Dendritic cell treated with granulocyte-macrophage colony-stimulating factor and Interleukin-4, amounts not matched to agents 40 ng/mL and 50 ng/mL, for 4 days (primary cell): ENCODE data around the gene OPN1SW.

Experiments
- H3K27ac Mint-ChIP-seq: one replicate; pipeline ENCODE4 v1.8.0; 2022; ENCODE audit warnings: mild to moderate bottlenecking, mixed read lengths
- H3K27me3 Mint-ChIP-seq: one replicate; pipeline ENCODE4 v1.8.0; 2022; ENCODE audit warnings: mild to moderate bottlenecking, mixed read lengths
- H3K36me3 Mint-ChIP-seq: one replicate; pipeline ENCODE4 v1.8.0; 2022; ENCODE audit warnings: low read depth, mixed read lengths
- H3K4me1 Mint-ChIP-seq: one replicate; pipeline ENCODE4 v1.8.0; 2022; ENCODE audit warnings: low read depth, mixed read lengths
- H3K4me3 Mint-ChIP-seq: one replicate; pipeline ENCODE4 v1.8.0; 2022; ENCODE audit warnings: mild to moderate bottlenecking, moderate library complexity, mixed read lengths
- H3K9me3 Mint-ChIP-seq: one replicate; pipeline ENCODE4 v1.8.0; 2022; ENCODE audit warnings: mixed read lengths
- intact Hi-C: fragments of 100-400 bp; cut with micrococcal nuclease; formaldehyde crosslinking; loops from one replicate; pipeline ENCODE4 v1.15.0; 2022

Gene OPN1SW

DNA sequence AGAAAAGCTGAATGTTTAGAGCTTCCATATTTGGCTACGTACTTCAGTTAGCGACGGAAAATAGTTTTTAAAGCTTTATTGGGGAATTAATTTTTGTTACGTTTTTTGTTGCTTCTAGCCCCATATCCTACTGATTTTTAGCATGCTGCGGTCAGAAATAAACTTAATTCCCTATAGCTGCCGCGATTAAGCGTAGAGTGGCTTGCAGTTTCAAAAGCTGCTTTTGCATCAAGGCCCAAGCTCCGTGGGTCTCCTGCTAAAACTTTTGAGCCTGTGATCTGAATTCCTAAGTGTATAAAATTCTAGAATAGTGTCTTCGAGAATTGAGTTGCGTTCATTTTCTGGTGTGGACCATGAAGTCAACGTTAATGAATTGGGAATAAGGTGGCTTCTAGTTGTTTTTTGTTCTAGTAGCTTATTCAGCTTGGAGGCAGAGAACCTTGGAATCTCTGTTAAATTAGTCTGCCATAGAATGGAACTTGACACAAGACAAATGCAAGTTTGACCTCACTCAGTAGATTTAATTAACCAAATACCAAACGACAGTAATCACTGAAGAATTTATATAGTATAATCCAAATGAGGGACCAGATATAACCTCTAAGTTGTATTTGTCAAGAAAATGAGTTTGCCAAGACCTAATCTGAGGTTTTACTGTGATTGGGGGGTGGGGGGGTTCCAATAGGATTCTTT, 35.5 kb downstream of the OPN1SW start:
- Mint-ChIP-seq H3K4me1 (peaks cover 46% of the 10 kb centered on the region), H3K27ac (peak overlapping the region; percentile 96), H3K9me3 (no peaks in the 10 kb centered on the region), H3K4me3 (peak overlapping the region; percentile 96), H3K27me3 (no peaks in the 10 kb centered on the region), H3K36me3 (peaks cover 26% of the 10 kb centered on the region)
- intact Hi-C loops = no loop called here

DNA sequence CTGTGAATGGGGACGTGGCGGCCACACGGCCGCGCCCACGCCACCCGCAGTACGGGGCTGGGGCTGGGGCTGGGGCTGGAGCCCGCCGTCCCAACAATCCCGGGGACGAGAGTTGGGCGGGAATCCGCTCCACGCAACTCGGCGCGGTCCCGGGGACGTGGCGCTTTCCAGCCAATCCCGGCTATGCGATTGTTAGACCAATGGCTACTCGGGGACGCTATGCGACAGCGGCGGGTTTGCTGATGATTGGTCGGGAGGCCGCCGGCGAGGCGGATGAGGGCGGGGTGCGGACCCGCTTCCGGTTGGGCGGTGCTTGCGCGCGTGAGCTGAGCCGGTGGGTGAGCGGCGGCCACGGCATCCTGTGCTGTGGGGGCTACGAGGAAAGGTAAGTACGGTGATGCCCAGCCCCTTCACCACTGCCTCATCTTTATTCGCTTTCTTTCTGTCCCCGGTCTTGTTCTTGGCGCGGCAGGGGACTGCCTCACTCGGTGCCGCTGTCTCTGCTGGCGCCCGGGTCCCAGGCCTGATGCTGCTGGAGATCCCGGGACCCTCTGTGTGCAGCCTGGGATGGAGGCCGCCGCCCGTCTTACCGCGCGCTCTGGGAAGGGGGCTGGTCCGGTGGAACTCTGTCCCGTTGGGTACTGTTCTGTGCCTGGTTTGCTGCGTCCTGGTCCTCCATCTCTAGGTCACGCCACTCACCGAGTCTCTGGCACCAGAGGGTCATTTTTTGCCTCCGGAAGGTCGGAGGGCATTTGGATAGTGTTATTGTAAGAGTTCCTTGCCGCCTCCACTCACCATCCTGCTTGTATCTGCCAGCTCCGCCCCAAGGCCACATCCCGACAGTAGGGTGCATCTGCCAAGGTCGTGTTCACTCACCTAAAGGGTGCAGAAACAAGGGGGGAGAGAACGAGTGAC, 36.3 kb downstream of the OPN1SW start, which contains the start of gene CALU:
TSS of gene CALU (plus strand) at position 312 of the 915 bp plus-strand sequence. CDS start 9,225 bp downstream, outside the sequence.
- peaks cover 41% of the 10 kb centered on the region for H3K4me1 Mint-ChIP-seq
- peak within 1 kb of the TSS; percentile 96 for H3K27ac Mint-ChIP-seq
- H3K36me3 Mint-ChIP-seq = peaks cover 28% of the 10 kb centered on the region
- H3K27me3 Mint-ChIP-seq = no peaks in the 10 kb centered on the region
- H3K4me3 Mint-ChIP-seq = peak within 1 kb of the TSS; percentile 96
- intact Hi-C loops = no loop called here
- H3K9me3 Mint-ChIP-seq = no peaks in the 10 kb centered on the region

DNA sequence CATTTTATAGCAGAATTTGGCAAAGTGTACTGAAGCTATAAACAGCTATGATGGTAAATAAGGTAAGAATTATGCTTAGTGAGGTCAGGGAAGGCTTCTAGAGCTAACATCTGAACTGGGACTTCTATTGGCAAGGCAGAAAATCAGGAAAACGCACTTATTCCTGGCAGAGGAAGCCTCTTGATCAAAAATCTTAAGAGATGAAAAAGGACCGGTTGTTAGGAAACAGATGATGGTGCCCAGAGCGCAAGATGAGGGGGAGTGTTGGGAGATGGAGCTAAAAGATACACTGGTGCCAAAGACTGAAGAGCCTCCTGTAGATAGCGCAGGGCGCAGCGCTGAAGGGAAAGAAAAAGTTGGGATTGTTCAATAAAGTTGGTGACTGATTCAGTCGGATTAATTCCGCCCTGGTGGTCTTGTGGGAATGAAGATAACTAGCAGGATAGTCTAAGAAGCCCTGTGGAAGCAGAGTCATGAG, 37.0 kb downstream of the OPN1SW start:
- Mint-ChIP-seq H3K4me1 (peaks cover 34% of the 10 kb centered on the region), H3K27me3 (no peaks in the 10 kb centered on the region), H3K36me3 (peaks cover 25% of the 10 kb centered on the region), H3K4me3 (peak overlapping the region; percentile 96), H3K27ac (peak overlapping the region; percentile 96), H3K9me3 (no peaks in the 10 kb centered on the region)
- intact Hi-C loops = no loop called here

DNA sequence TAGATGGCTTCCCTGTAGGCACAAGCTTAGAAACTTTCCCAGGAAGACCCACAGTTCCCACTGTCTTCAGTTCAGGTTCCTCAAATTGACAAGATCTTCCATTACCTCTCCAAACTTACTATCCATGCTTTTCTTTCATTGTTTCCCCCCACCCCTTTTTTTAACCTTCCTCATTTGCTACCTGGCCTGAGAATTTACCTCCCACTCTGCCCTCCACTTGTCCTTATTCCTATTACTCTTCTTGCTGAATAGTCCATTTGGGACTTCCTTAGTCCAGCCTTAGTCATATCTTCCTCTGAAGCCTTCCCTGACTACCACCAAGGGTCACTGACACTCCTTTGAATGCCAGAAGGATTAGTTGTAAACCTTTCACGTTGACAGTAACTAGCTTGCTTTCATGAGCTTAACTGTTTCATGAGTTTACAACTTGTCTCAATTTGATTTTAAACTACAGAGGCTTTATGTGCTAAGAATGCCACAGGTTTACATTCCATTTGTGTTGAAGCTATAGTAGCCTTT, 37.7 kb downstream of the OPN1SW start:
- Mint-ChIP-seq H3K27ac (peak overlapping the region; percentile 96), H3K9me3 (no peaks in the 10 kb centered on the region), H3K4me1 (peaks cover 30% of the 10 kb centered on the region), H3K36me3 (peaks cover 21% of the 10 kb centered on the region), H3K27me3 (no peaks in the 10 kb centered on the region), H3K4me3 (no peak overlapping the region)
- intact Hi-C loops = no loop called here

DNA sequence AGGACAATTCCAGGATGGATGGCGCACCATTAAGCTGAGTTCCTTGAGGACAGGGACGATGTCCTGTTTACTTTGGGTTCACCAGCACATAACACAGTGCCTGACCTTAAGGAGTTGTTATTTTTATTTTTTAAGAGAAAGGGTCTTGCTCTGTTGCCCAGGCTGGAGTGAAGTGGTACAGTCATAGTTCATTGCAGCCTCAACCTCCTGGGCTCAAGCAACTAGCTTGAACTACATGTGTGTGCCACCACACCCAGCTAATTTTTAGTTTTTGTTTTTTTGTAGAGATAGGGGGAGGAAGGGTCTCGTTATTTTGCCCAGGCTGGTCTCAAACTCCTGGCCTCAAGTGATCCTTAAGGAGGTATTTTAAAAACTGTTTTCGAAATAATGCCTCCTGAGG, 38.2 kb downstream of the OPN1SW start:
- Mint-ChIP-seq H3K27ac (peak overlapping the region; percentile 96), H3K4me1 (peaks cover 28% of the 10 kb centered on the region), H3K4me3 (no peak overlapping the region), H3K27me3 (no peaks in the 10 kb centered on the region), H3K36me3 (peaks cover 21% of the 10 kb centered on the region), H3K9me3 (no peaks in the 10 kb centered on the region)
- intact Hi-C loops = no loop called here

DNA sequence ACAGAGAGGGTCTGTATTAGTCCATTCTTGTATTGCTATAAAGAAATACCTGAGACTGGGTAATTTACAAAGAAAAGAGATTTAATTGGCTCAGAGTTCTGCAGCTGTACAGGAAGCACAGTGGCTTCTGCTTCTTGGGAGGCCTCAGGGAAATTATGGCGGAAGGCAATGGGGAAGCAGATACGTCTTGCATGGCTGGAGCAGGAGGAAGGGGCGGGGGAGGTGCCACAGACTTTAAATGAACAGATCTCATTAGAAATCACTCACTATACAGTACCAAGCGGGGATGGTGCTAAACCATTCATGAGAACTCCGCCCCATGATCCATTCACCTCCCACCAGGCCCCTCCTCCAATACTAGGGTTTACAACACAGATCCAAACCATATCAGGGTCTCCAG, 40.2 kb downstream of the OPN1SW start:
- peaks cover 18% of the 10 kb centered on the region for H3K4me1 Mint-ChIP-seq
- no peak overlapping the region for H3K27ac Mint-ChIP-seq
- H3K36me3 Mint-ChIP-seq = peaks cover 17% of the 10 kb centered on the region
- intact Hi-C loops = no loop called here
- H3K27me3 Mint-ChIP-seq = peaks cover 2% of the 10 kb centered on the region
- no peaks in the 10 kb centered on the region for H3K9me3 Mint-ChIP-seq
- H3K4me3 Mint-ChIP-seq = no peak overlapping the region

DNA sequence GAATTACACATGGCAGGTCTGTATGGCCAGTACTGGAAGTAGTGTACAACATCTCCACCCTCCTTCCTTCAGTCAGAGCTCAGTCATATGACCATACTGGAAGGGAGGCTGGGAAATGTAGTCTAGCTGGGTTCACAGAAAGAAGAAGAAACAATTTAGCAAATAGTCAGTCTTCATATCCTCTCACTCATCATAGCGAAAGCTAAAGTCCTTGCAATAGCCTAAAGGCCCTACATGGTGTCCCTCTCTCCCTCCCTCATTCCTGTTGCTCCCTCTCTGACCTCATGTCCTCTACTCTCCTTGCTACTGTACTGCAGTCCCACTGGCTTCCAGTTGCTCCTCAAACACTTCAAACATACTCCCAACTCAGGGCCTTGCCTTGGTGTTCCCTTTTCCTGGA, 40.7 kb downstream of the OPN1SW start:
- Mint-ChIP-seq H3K9me3 (no peaks in the 10 kb centered on the region), H3K4me3 (no peak overlapping the region), H3K27ac (no peak overlapping the region), H3K4me1 (peaks cover 18% of the 10 kb centered on the region), H3K27me3 (peaks cover 2% of the 10 kb centered on the region), H3K36me3 (peaks cover 16% of the 10 kb centered on the region)
- intact Hi-C loops = no loop called here

DNA sequence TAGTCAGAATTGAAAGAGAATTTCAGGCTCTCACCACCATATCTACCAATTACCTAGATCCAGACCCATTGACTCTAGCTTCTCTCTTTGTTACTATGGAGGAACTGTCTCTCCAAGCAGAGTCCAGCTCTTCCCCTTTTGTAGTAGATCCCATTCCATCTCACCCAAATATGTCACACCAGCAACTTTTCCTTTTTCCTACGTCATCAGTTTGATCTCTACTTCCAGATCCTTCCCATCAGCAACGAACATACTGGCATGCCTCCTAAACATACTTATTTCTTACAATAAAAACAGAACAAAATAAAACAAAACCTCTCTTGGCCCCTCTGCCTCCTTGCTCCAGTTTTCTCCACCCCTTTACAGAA, 42.3 kb downstream of the OPN1SW start:
- no peak overlapping the region for H3K27ac Mint-ChIP-seq
- H3K4me1 Mint-ChIP-seq = peaks cover 11% of the 10 kb centered on the region
- intact Hi-C loops = no loop called here
- H3K4me3 Mint-ChIP-seq = no peak overlapping the region
- no peaks in the 10 kb centered on the region for H3K9me3 Mint-ChIP-seq
- peaks cover 5% of the 10 kb centered on the region for H3K36me3 Mint-ChIP-seq
- H3K27me3 Mint-ChIP-seq = peaks cover 2% of the 10 kb centered on the region

DNA sequence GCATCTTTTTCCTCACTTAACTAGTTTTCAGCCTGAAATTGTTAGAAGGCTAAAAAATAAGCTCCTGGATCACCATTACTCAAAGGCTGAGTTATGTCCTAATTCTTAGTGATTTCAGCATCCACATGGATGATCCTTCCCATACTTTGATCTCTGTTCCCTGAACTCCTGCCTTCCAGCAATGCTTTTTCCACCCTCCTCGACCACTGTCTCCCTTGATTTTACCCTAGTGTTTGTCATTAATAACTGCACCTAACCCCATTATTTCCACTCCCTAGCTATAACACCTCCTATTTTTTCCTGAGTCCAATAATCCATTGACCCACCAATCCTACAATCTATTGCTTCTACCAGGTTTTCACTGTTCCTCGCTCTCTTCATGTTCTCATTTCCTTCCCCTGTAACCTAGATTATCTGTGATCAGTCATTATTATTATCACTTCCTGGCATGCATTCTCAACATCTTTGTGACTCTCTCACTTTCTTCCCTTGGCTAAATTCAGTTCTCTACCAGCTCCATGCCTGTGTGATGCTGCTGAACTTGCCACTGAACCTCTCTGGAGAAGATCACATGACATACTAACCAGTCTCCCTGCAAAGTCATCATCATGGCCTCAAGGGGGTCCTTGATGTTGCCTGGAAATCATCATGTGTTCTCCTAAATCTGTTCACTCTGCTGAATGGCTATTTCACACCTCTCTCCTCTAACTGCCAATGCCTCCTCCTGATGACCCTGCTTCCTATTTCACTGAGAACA, 42.9 kb downstream of the OPN1SW start:
- H3K27ac Mint-ChIP-seq = no peak overlapping the region
- no peak overlapping the region for H3K4me3 Mint-ChIP-seq
- intact Hi-C loops = no loop called here
- peaks cover 6% of the 10 kb centered on the region for H3K4me1 Mint-ChIP-seq
- H3K36me3 Mint-ChIP-seq = peaks cover 5% of the 10 kb centered on the region
- H3K9me3 Mint-ChIP-seq = no peaks in the 10 kb centered on the region
- H3K27me3 Mint-ChIP-seq = peaks cover 2% of the 10 kb centered on the region

DNA sequence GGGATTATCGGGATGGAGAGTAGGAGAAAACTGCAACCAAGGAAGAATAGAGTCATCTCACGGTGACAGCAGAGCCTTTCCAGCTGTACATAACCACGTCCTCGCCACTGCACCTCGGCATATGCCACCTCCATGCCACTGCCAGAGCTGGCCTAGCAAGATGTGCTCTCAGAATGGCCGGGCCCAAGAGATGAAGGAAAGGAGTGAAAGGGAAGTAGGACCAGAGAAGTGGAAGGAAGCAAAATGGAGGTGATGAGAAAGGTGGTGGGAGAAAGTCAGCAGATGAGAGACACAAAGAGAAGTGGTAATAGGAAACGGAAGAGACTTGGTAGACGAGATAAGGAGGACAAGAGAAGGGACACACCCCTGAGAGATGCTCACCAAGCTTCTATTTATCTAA, 44.4 kb downstream of the OPN1SW start:
- no peak overlapping the region for H3K4me3 Mint-ChIP-seq
- no peak overlapping the region for H3K27ac Mint-ChIP-seq
- H3K4me1 Mint-ChIP-seq = peaks cover 5% of the 10 kb centered on the region
- H3K36me3 Mint-ChIP-seq = peaks cover 5% of the 10 kb centered on the region
- intact Hi-C loops = no loop called here
- H3K9me3 Mint-ChIP-seq = no peaks in the 10 kb centered on the region
- peaks cover 16% of the 10 kb centered on the region for H3K27me3 Mint-ChIP-seq

DNA sequence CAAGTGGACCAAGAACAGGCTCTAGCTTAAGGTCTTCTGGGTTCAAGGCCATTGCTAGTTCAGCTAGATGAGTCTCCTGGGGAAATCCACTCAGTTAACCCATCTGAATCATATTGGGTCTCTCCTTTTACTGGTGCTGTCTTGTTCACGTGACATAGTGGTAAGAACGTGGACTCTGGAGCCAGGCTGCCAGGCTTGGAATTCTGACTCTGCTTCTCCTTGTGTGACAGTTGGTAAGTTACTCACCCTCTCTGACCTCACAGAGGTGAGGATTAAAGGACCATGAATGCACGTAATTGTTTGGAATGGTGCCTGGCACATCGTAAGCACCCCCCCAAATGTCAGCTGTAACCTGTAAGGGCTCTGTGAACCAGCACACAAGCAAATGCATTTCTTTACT, 46.1 kb downstream of the OPN1SW start:
- Mint-ChIP-seq H3K36me3 (no peaks in the 10 kb centered on the region), H3K9me3 (no peaks in the 10 kb centered on the region), H3K4me3 (no peak overlapping the region), H3K27ac (no peak overlapping the region), H3K27me3 (peaks cover 24% of the 10 kb centered on the region), H3K4me1 (peaks cover 11% of the 10 kb centered on the region)
- intact Hi-C loops = no loop called here

DNA sequence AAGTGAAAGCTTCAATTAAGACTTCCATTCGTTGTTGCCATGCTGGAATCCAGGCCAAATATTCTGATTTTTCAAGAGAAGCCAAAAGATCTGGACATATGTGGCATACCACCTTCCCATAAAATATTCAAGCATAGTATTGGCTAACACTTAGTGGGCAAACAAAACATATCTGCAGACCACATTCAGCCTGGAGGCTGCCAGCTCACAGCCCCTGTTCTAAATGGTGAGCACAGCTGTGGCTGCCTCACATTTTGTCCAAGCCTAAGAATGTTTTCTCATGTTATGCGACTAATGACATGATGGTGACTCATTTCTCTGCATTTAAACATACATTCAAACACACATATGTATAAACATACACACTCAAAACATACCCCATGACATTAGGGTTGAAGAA, 47.0 kb downstream of the OPN1SW start:
- intact Hi-C loops = no loop called here
- Mint-ChIP-seq H3K4me1 (peaks cover 11% of the 10 kb centered on the region), H3K4me3 (no peak overlapping the region), H3K9me3 (no peaks in the 10 kb centered on the region), H3K27me3 (peaks cover 25% of the 10 kb centered on the region), H3K36me3 (no peaks in the 10 kb centered on the region), H3K27ac (no peak overlapping the region)

DNA sequence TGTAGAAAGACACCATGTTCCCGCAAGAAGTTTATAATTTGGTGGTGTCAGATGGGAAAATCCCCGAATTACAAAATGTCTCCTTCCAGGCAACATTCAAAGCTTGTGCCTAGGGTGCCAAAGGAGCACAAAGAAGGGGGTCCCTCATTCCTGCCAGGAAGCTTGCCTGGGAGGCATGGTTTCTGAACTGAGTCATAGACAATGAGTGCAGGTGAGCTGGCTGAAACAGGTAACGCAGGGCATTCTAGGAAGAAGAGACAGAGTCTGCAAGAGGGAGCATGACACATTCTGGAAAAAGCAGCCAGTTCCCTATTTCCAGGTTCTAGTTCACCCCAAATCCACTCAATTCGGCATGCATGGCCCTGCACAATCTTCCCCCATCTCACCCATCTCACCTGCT, 48.4 kb downstream of the OPN1SW start:
- H3K9me3 Mint-ChIP-seq = no peaks in the 10 kb centered on the region

DNA sequence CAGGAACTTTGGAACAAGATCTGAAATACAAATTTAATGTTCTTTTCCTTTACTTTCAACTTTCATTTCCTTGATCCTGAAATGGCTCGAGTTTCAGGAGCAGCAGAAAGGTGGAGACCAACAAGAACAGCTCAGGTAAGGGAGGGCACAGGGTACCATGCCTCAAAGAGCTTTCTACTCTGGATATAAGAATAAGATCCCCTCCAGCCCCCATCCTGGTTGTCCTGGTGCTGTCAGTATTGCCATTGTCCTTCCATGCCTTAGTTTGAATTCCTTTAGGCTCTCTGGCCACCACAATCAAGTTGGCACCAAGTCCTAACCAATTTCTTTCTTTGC, 48.9 kb downstream of the OPN1SW start:
- H3K27me3 Mint-ChIP-seq = peaks cover 27% of the 10 kb centered on the region
- no peak overlapping the region for H3K4me3 Mint-ChIP-seq
- H3K36me3 Mint-ChIP-seq = no peaks in the 10 kb centered on the region
- intact Hi-C loops = no loop called here
- no peak overlapping the region for H3K27ac Mint-ChIP-seq
- peaks cover 11% of the 10 kb centered on the region for H3K4me1 Mint-ChIP-seq
- H3K9me3 Mint-ChIP-seq = no peaks in the 10 kb centered on the region

More for the DNA sequence above, 48.4 kb downstream of the OPN1SW start:
- Mint-ChIP-seq H3K36me3 (no peaks in the 10 kb centered on the region), H3K27me3 (peaks cover 25% of the 10 kb centered on the region), H3K4me1 (peaks cover 11% of the 10 kb centered on the region), H3K27ac (no peak overlapping the region), H3K4me3 (no peak overlapping the region)
- intact Hi-C loops = no loop called here
